ENCODE data around the gene LCP2.

The LCP2 gene

DNA sequence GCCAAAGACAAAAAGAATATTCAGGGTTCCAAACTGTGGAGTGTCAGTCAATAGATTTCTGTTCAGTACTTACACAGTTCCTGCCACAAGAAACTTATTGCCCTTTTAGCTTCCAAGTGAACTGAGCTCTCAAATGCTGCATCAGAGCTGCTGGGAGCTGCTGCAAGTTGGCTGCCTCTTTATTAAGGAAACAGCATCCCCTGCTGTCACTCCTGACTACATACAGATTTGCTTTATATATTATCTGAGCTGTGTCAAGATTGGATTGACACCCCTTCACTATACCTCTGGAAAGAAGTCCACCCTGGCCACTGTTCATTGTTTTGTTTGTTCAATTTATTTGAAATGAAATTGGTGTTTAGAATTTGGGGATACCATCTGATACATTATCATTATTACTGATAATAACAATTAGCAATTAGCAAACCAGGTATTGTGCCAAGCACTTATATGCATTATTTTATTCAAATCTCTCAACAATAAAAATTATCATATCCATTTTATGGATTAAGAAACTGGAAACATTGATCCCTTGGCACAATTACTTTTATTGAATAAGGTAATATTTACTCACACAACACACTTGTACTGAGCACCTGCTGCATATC is 81.2 kb downstream of the LCP2 start:
- no peak for DNase-seq (ENCODE audit: low read depth)

DNA sequence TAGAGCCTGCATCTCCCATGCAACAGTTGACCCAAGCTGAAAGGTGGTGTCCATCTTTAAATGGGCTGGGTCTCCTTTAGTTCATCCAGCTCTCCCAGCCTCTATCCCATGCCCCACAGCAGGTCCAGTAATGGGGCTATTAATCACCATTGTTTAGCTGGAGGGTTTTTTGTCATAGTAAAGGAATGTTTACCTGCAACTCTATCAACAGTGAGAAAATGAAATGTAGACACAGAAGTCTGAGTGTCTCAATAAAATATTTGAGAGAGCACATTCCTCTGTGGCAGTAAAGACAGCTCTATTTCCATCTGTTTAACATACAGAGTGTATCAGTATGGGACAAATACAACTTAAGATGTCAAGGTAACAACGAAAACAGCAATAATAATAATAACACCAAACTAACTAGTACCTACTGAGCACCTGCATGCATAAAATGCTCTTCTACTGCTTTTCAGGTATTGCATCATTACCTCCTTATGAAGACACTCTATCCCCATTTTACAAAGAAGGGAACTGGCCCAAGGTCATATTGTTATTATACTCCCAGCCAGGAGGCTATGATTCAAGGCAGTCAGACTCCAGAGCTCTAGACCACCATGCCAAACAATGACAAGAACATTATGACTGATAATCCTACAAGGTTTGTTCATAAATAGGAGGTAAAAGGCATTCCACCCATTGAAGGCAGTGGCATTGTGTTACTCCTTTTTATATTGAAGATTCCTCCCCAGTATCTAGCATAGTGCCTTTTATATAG is 85.8 kb downstream of the LCP2 start:
- DNase-seq (ENCODE audit: low read depth), result no peak

DNA sequence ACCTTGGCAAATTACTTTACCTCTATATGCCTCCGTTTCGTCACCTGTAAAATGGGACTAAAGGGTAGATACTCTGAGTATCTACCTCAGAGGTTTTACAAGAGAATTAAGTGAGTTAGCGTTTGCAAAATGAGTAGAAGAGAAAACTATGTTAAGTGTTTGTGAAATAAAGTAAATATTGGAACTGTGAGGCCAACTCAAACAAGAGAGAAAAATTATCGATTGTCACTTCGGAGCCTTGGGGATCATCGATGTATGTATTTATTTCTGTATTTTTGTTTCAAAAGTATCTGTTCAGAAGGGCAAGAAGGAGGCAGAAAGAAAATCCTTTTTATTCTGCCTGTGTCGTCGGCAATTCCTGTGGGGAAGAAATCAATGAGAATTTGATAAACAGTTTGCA is 90.6 kb downstream of the LCP2 start:
- DNase-seq (ENCODE audit: low read depth), result no peak

DNA sequence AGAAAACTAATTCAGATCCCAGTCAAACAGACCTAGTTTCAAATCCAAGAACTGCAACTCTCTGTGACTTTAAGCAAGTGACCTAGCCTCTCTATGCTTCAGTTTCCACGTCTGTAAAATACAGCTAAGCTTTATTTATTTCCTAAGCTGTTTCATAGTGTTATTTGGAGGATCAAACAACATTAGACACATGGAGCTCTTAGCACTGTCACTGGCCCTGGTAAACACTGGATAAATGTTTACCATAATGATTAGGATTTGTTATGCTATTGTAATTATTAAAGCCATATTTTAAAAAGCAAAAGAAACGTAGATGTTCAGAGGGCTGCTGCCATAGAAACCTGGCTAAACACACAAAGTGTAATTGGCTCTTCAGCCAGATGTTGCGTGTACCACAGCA is 91.4 kb downstream of the LCP2 start:
- no peak for DNase-seq (ENCODE audit: low read depth)

DNA sequence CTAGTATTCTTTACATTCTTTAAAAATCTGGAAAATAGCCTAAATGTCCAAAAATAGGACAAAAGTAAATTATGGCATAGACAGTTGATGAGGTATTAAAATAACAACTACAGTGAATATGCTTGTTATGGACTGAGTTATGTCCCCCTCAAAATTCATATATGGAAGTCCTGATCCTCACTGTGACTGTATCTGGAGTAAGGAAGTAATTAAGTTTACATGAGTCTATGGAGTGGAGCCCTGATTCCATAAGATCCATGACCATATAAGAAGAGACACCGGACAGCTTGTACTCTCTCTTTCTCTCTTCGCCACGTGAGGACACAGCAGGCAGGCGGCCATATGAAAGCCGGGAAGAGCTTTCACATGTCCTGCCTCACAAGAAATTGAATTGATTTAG is 93.4 kb downstream of the LCP2 start:
- DNase-seq (ENCODE audit: low read depth), result no peak

DNA sequence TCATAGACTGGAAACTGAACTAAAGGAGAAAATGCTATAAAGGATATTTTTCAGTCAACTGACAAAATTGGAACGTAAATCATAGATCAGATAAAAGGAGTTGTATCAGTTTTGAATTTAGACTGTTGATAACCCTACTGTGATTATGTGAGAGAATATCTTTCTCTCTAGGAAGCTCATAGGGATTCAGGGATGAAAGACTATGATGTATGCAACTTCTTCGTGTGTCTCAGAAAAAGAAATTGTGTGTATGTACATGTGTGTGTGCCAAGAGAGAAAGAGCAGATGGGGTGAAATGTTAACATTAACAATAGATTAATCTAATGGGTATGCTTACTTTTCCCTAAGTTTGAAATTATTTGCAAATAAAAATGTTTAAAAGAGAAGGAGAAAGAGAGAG is 95.5 kb downstream of the LCP2 start:
- no peak for DNase-seq (ENCODE audit: low read depth)

DNA sequence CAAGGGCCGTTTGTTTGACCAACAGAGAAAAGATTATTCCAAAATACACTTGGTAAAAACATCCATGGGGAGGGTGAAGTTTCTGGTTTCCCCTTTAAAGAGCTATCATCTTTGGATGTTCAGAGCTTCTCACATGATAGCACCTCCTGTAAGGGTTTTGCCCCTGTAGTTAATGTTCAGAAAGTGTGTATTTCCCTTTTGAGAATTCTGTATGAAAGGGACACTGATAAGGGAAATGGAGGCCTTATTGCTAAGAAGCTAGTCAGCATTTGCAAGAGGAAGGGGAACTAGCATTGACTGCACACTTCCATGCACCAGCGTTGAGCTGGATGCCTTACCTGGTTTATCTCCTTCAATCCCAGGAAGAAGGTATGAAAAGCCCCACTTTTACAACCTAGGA is 96.3 kb downstream of the LCP2 start:
- DNase-seq (ENCODE audit: low read depth), result no peak

DNA sequence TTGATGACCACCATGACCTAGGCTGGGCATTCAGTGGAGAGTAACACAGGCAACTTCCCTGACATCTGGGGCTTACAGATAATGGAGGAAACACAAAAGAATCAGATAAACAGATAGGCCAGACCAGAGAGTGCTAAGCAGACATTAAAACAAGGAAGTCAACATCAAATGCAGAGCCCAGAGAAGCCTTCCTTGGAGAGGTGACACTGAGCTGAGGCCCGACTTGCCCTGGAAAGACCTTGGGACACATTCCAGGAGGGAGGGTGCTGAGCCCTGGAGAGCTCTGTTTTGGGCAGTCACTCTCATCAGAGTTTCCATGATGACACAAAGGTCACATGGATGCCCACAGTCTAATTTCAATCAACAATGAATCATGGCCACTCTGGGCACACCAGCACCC is 96.7 kb downstream of the LCP2 start:
- DNase-seq (ENCODE audit: low read depth), result no peak

All from stimulated activated CD8-positive, alpha-beta memory T cell treated with anti-CD3 and anti-CD28 coated beads, Interleukin-12 subunit alpha, Interleukin-12 subunit beta, amount 100 ng/mL, for 4 hours (primary cell).